K562 (cell line): ENCODE data around the gene LTO1. TPM values are rescaled to one million over a fixed set of nuclear protein-coding genes. Genes with fewer than 3 reads are reported as not detected.

Experiments
- ATF3 ChIP-seq, 2 experiments: fragments of 450-650 bp in 1 of 2; sonication (generic) in 1 of 2; formaldehyde crosslinking in 1 of 2; IDR thresholded peaks in 1 of 2; conservative IDR thresholded peaks in 1 of 2; 2 replicates each; pipeline versions ENCODE4 v1.6.1 to v1.8.1; 2016 to 2023; ENCODE audit warnings: mild to moderate bottlenecking in 2 of 2, moderate library complexity in 2 of 2, inconsistent platforms in 1 of 2, missing genetic modification reagents in 1 of 2
- ATF4 ChIP-seq: fragments of 450-650 bp; formaldehyde crosslinking; IDR thresholded peaks from 2 replicates; pipeline ENCODE4 v1.4.0; 2022; ENCODE audit warnings: mild to moderate bottlenecking, moderate library complexity
- BACH1 ChIP-seq: fragments of 200-800 bp; sonication (Bioruptor generic); IDR thresholded peaks from 2 replicates; pipeline ENCODE4 v1.6.1; 2016; ENCODE audit warnings: missing genetic modification characterization, missing compliant biosample characterization
- CEBPB ChIP-seq: fragments of 450-650 bp; IDR thresholded peaks from 2 replicates; pipeline ENCODE4 v1.6.1; 2016; ENCODE audit warnings: missing genetic modification characterization, missing compliant biosample characterization
- CTBP1 ChIP-seq: fragments of 450-650 bp; IDR thresholded peaks from 2 replicates; pipeline ENCODE4 v1.6.1; 2016; ENCODE audit warnings: borderline replicate concordance
- HINFP ChIP-seq: fragments of 450-650 bp; conservative IDR thresholded peaks from 2 replicates; pipeline ENCODE4 v1.6.1; 2016; ENCODE audit warnings: missing genetic modification characterization, low read depth, mild to moderate bottlenecking, control low read depth, missing compliant biosample characterization
- HLTF ChIP-seq: fragments of 450-650 bp; IDR thresholded peaks from 2 replicates; pipeline ENCODE4 v1.6.1; 2016
- JUN ChIP-seq, 2 experiments: sonication (generic) in 1 of 2; formaldehyde crosslinking in 1 of 2; IDR thresholded peaks; 2 replicates each; pipeline versions ENCODE4 v1.6.1 to v1.8.0; 2012 to 2022; ENCODE audit warnings: borderline replicate concordance in 2 of 2, mild to moderate bottlenecking in 2 of 2, improper control_type of control experiment in 1 of 2, low read depth in 1 of 2, low read length in 1 of 2, missing genetic modification reagents in 1 of 2
- JUND ChIP-seq, 2 experiments: IDR thresholded peaks; 2 replicates in 1 of 2; 3 replicates in 1 of 2; pipeline ENCODE4 v1.6.1; 2011; ENCODE audit warnings: borderline replicate concordance in 2 of 2, low read depth in 2 of 2, low read length in 2 of 2, improper control_type of control experiment in 1 of 2, missing biosample characterization in 1 of 2, missing genetic modification characterization in 1 of 2, missing genetic modification reagents in 1 of 2
- NFE2L1 ChIP-seq: fragments of 450-650 bp; IDR thresholded peaks from 2 replicates; pipeline ENCODE4 v1.6.1; 2016; ENCODE audit warnings: missing genetic modification characterization, low read depth, mild to moderate bottlenecking, missing compliant biosample characterization, moderate library complexity, borderline replicate concordance
- RBM14 ChIP-seq: fragments of 200-400 bp; formaldehyde crosslinking; IDR thresholded peaks from 2 replicates; pipeline ENCODE4 v1.6.1; 2018; ENCODE audit warnings: low read depth, mild to moderate bottlenecking, low read length, moderate library complexity, borderline replicate concordance; ENCODE audit not compliant: insufficient read depth
- RCOR1 ChIP-seq, 2 experiments: IDR thresholded peaks; 2 replicates each; pipeline ENCODE4 v1.6.1; 2012; ENCODE audit warnings: low read depth in 2 of 2, low read length in 2 of 2, borderline replicate concordance in 1 of 2, improper control_type of control experiment in 1 of 2
- RFX1 ChIP-seq: fragments of 450-650 bp; IDR thresholded peaks from 2 replicates; pipeline ENCODE4 v1.6.1; 2016; ENCODE audit warnings: mild to moderate bottlenecking, moderate library complexity
- SIN3B ChIP-seq: fragments of 450-650 bp; IDR thresholded peaks from 2 replicates; pipeline ENCODE4 v1.6.1; 2017; ENCODE audit warnings: low read depth, mild to moderate bottlenecking, moderate library complexity
- SMARCC2 ChIP-seq: fragments of 450-650 bp; IDR thresholded peaks from 2 replicates; pipeline ENCODE4 v1.6.1; 2017; ENCODE audit warnings: antibody characterized with exemption, moderate library complexity, mild to moderate bottlenecking, low read depth
- SOX6 ChIP-seq: fragments of 450-650 bp; IDR thresholded peaks from 2 replicates; pipeline ENCODE4 v1.6.1; 2014; ENCODE audit warnings: mild to moderate bottlenecking
- TFE3 ChIP-seq: fragments of 450-650 bp; formaldehyde crosslinking; IDR thresholded peaks from 2 replicates; pipeline ENCODE4 v1.4.0; 2020; ENCODE audit warnings: mild to moderate bottlenecking, mixed read lengths
- XRCC3 ChIP-seq: fragments of 450-650 bp; IDR thresholded peaks from 2 replicates; pipeline ENCODE4 v1.6.1; 2017; ENCODE audit warnings: mild to moderate bottlenecking, moderate library complexity
- ZBTB9 ChIP-seq: fragments of 450-650 bp; formaldehyde crosslinking; IDR thresholded peaks from 2 replicates; pipeline ENCODE4 v1.4.0; 2020; ENCODE audit warnings: mild to moderate bottlenecking, moderate library complexity
- ZC3H11A ChIP-seq: IDR thresholded peaks from 2 replicates; pipeline ENCODE4 v1.6.1; 2012; ENCODE audit warnings: low read depth, low read length, improper control_type of control experiment
- ZNF644 ChIP-seq: fragments of 200-800 bp; sonication (Bioruptor generic); IDR thresholded peaks from 2 replicates; pipeline ENCODE4 v1.6.1; 2016; ENCODE audit warnings: low read depth, missing genetic modification characterization, missing compliant biosample characterization
- polyA plus RNA-seq, 8 experiments: library from polyadenylated mRNA; depleted of rRNA in 4 of 8; stranded (reverse) in 5 of 8; unstranded in 3 of 8; fragments of >200 nt; fragmentation: Nextera tagmentation in 2 of 8; fragmentation: Illumina TruSeq in 1 of 8; extraction: Ambion mirVana in 2 of 8; extraction: Trizol in 1 of 8; gene quantifications; 2 replicates each; pipeline versions ENCODE4 v1.2.1 to v1.2.3, GENCODE V29; 2011 to 2014; ENCODE audit warnings: inconsistent platforms in 1 of 8, missing spikeins in 1 of 8
- total RNA-seq, 7 experiments: library from RNA; depleted of rRNA in 6 of 7; stranded (reverse); fragments of >200 nt in 6 of 7; fragmentation: Illumina TruSeq in 2 of 7; extraction: Trizol in 2 of 7; gene quantifications; 2 replicates each; pipeline versions ENCODE4 v1.2.1 to v1.2.3, GENCODE V29; 2011 to 2021; ENCODE audit warnings: low replicate concordance in 1 of 7

Gene LTO1
- total and polyA plus RNA-seq, 9 of the 15 experiments (the other 6 are each of a cell fraction or from before 2014, with no cell fraction given), result 2.6 to 43.4 (median 19.1) TPM

GRCh38 chr11:69691463-69691862, 16.3 kb upstream of the LTO1 start (continued):
- TF ChIP-seq HINFP (tag) (no peak), CEBPB (tag) (0 out of 2 replicates have a peak, but pooled peaks have one; percentile 9), HLTF (no peak), SMARCC2 (no peak), JUN (IDR thresholded peaks at IDR 0.05; ENCODE audit: borderline replicate concordance, low read depth, low read length) (peak; percentile 50; the same call in 1 of the 2 replicates), JUN (CRISPR knock-in tag; IDR thresholded peaks at IDR 0.05; ENCODE audit: borderline replicate concordance) (no peak), RBM14 (no peak), TFE3 (CRISPR knock-in tag) (no peak), XRCC3 (no peak), ATF3 (IDR thresholded peaks at IDR 0.05) (peak; percentile 86), ATF3 (CRISPR knock-in tag; conservative IDR thresholded peaks at IDR 0.05) (no peak), ZNF644 (tag) (no peak), ZC3H11A (no peak), ZBTB9 (CRISPR knock-in tag) (no peak), RFX1 (no peak), RCOR1 (IDR thresholded peaks at IDR 0.05; ENCODE audit: borderline replicate concordance in 1 of 2, low read depth in 2 of 2, low read length in 2 of 2) (peak in 1 of 2 experiments; percentile 44; a peak in 1 of 4 replicates), SOX6 (peak; percentile 46; the same call in 1 of the 2 replicates), BACH1 (no peak), JUND (IDR thresholded peaks at IDR 0.05; ENCODE audit: borderline replicate concordance, low read depth, low read length) (peak; percentile 58), JUND (tag; IDR thresholded peaks at IDR 0.05; ENCODE audit: borderline replicate concordance, low read depth, low read length) (no peak; the same call in 2 of the 3 replicates), CTBP1 (no peak), NFE2L1 (tag) (no peak), SIN3B (no peak), ATF4 (CRISPR knock-in tag) (0 out of 2 replicates have a peak, but pooled peaks have one; percentile 61)
